Measurements from ENCODE around the gene MAP3K2. TPM values are rescaled to one million over a fixed set of nuclear protein-coding genes. Genes with fewer than 3 reads are reported as not detected.

MAP3K2 gene
- total and polyA plus RNA-seq, 4 donors: 5.9 to 46.2 (median 17.0) TPM

GRCh38 chr2:127408004-127408806, 20.4 kb upstream of the MAP3K2 start:
- Histone ChIP-seq H3K4me3 (ENCODE audit: low read depth in 1 of 3, low read length in 3 of 3) (peak overlapping the region in 2 of 3 donors; percentile 35 to 67), H3K4me1 (ENCODE audit: control insufficient read depth in 4 of 4, insufficient read depth in 4 of 4, low read length in 3 of 4) (peaks cover 5 to 35% (median 15%) of the 10 kb centered on the region in 4 donors), H3K27me3 (ENCODE audit: control insufficient read depth in 4 of 4, insufficient read depth in 4 of 4, low read length in 3 of 4) (no peaks in the 10 kb centered on the region), H3K9me3 (ENCODE audit: control insufficient read depth in 4 of 4, low read length in 3 of 4) (no peaks in the 10 kb centered on the region), H3K36me3 (ENCODE audit: control insufficient read depth in 4 of 4, insufficient read depth in 3 of 4, low read depth in 1 of 4, low read length in 3 of 4) (no peaks in the 10 kb centered on the region), H3K9ac (ENCODE audit: low read depth in 1 of 2, low read length in 2 of 2) (peak overlapping the region in 1 of 2 donors; percentile 53), H3K27ac (ENCODE audit: low read depth in 1 of 2, low read length in 2 of 2) (peak overlapping the region; percentile 94 to 95)
- TF ChIP-seq FOXA1 (IDR thresholded peaks at IDR 0.05) (no peak), MAX (IDR thresholded peaks at IDR 0.05) (no peak), EGR1 (IDR thresholded peaks at IDR 0.05; ENCODE audit: low read depth in 2 of 2) (no peak), HNF4G (IDR thresholded peaks at IDR 0.05) (no peak), ZBTB33 (IDR thresholded peaks at IDR 0.05) (no peak), SP1 (IDR thresholded peaks at IDR 0.05) (no peak), FOXA2 (IDR thresholded peaks at IDR 0.05) (no peak), RAD21 (IDR thresholded peaks at IDR 0.05) (no peak), TAF1 (conservative IDR thresholded peaks at IDR 0.05) (no peak), HNF4A (conservative IDR thresholded peaks at IDR 0.05) (no peak), NR2F2 (IDR thresholded peaks at IDR 0.05) (no peak), CTCF (IDR thresholded peaks at IDR 0.05; ENCODE audit: low read depth, low read length, missing input control) (peak; percentile 6), JUND (IDR thresholded peaks at IDR 0.05) (peak in 1 of 2 donors; percentile 54), GABPA (IDR thresholded peaks at IDR 0.05 in 1 of 2, conservative IDR thresholded peaks at IDR 0.05 in 1 of 2) (no peak), REST (IDR thresholded peaks at IDR 0.05) (no peak), ATF3 (IDR thresholded peaks at IDR 0.05) (no peak), YY1 (IDR thresholded peaks at IDR 0.05) (no peak), RXRA (IDR thresholded peaks at IDR 0.05) (peak in 1 of 2 donors; percentile 7)
- DNase-seq (ENCODE audit: low spot score): peak; percentile 84
- 3% methylated on average over 75 of the region's 75 CpGs for WGBS

Measured in liver (tissue), 9 donors.